Smooth muscle cell of the pulmonary artery (primary cell): Measurements from ENCODE around the gene IGSF22. TPM values are rescaled to one million over a fixed set of nuclear protein-coding genes. Genes with fewer than 3 reads are reported as not detected.

Experiments
- total RNA-seq: library from RNA; depleted of rRNA; stranded (reverse); fragments of >200 nt; gene quantifications from 2 replicates; pipeline ENCODE4 v1.2.3, GENCODE V29; 2014

The IGSF22 gene
- total RNA-seq: not detected in 2 replicates

DNA sequence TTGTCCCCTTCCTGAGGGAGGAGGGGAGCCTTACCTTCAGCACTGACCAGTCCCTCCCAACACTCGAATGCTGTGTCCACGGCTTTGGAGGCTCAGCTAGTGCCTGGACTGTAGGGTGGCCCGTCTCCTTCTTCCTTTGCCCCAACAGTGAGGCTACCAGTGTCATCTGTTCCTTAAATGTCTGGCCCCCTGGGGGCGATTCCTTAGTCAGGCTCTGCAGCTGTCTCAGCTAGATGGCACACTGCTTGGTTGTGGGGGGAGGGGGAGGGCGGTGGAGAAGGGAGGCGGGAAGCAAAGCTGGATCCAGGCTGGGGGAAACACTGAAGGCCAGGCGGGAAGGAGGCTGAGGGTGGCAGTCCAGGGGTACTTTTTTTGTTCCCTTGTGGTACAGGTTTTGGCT lies at the start of gene IGSF22:
Gene IGSF22, minus strand, starts transcription at position 149 of the 400 bp plus-strand sequence. CDS start 1,952 bp downstream, outside the sequence.

DNA sequence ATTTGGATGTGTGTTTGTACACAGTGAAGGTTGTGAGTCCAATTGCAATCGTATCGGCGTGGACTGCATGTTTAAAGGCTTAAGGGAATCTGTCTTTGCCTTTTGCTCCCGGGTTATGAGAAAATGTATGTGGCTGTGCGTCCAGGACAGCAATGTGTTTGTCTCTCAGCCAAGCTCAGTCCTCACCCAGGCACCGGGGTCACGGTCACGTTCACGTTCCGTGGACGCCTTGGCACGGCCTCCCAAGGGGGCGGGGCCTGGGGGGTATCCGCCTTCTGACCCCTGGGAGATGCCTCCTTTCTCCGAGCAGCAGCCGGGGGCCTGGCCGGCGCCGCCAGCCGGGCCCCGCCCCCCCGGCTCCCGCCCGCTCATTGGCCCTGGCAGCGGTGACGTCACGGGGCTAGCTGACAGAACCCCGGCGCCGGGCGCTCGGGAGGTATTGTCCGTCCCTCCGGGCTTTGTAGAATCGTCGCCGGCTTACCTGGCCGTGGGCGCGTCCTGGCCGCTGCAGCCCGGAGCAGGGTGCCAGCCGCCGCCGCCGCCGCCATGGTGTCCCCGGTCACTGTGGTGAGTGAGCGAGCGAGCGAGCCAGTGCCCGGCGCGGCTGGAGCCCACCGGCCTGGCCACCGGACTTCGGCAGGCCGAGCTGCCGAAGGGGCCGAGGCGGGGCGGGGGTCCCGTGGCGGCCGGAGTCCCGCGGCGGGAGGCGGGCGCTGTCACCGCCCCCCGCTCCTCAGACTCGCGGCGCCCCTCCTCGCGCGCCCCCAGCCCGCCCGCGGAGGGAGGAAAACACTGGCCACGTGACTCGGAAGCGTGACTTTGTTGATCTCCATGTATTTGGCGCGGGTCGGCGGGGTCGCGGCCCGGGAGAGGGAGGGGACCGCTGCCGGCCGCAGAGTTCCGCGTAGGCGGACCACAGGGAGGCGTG lies 27.4 kb downstream of the IGSF22 start, which contains the start of gene TMEM86A:
Gene TMEM86A, plus strand, starts transcription at position 439 of the 928 bp plus-strand sequence. Its CDS starts 108 bp downstream, at position 547.

Other genes starting within 250 kb of the IGSF22 start
- 47.8 and 51.7 TPM in 2 replicates for gene TSG101, start 199.2 kb downstream of the IGSF22 start, total RNA-seq
- gene UEVLD, start 137.5 kb downstream of the IGSF22 start, total RNA-seq: 21.8 and 24.8 TPM in 2 replicates
- gene MISFA, start 126.4 kb downstream of the IGSF22 start, total RNA-seq: 0.43 and 0.52 TPM in 2 replicates
- gene SPTY2D1, start 91.8 kb downstream of the IGSF22 start, total RNA-seq: 15.7 and 17.5 TPM in 2 replicates
- 0.30 and 0.33 TPM in 2 replicates for gene TMEM86A, start 27.4 kb downstream of the IGSF22 start, total RNA-seq
- gene PTPN5, start 65.6 kb upstream of the IGSF22 start, total RNA-seq: not detected in 2 replicates
- gene MRGPRX1, start 213.2 kb upstream of the IGSF22 start, total RNA-seq: not detected in 2 replicates